NB4 (cell line): ENCODE data around the gene BCAS3.

ENCODE experiments used
- DNase-seq: peaks from one replicate; pipeline ENCODE4 v3.0.0; 2010; ENCODE audit warnings: low read depth
- H3K4me3 ChIP-seq: one replicate; pipeline ENCODE4 v1.5.1; 2011; ENCODE audit warnings: mild to moderate bottlenecking, low read depth, low read length, moderate library complexity
- MYC ChIP-seq: IDR thresholded peaks from 2 replicates; pipeline ENCODE4 v1.6.1; 2011; ENCODE audit warnings: low read depth, low read length
- POLR2A ChIP-seq: IDR thresholded peaks from 2 replicates; pipeline ENCODE4 v1.6.1; 2011; ENCODE audit warnings: mild to moderate bottlenecking; ENCODE audit not compliant: insufficient read length; ENCODE audit errors: extremely low read depth
- TF ChIP-seq, protein P1 (sequence below): IDR thresholded peaks from one replicate; pipeline ENCODE4 v1.5.1; 2012; ENCODE audit warnings: low read depth, low read length
- TF ChIP-seq, protein P2 (sequence below): IDR thresholded peaks from 2 replicates; pipeline ENCODE4 v1.6.1; 2011; ENCODE audit warnings: low read depth, low read length

The BCAS3 gene

DNA sequence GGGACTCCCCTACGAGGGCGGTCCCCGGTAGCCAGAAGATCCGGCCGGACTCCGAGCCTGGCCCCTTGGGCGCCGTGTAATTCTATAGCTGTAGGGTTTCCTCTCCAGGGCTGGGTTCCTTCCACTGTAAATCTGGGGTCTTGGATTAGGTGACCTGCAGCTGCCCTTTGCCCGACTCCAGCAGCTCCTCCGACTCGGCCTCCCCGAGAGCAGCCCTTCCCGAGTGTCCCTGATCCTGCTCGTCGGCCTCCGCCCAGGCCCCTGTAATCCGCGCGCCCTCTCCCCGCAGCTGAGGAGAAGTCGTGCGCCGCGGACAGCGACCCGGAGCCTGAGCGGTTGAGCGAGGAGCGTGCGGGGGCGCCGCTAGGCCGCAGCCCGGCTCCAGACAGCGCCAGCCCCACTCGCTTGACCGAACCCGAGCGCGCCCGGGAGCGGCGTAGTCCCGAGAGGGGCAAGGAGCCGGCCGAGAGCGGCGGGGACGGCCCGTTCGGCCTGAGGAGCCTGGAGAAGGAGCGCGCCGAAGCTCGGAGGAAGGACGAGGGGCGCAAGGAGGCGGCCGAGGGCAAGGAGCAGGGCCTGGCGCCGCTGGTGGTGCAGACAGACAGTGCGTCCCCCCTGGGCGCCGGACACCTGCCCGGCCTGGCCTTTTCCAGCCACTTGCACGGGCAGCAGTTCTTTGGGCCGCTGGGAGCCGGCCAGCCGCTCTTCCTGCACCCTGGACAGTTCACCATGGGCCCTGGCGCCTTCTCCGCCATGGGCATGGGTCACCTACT lies 727.4 kb downstream of the BCAS3 start:
- DNase-seq, result no peak
- TF ChIP-seq, protein P1, sequence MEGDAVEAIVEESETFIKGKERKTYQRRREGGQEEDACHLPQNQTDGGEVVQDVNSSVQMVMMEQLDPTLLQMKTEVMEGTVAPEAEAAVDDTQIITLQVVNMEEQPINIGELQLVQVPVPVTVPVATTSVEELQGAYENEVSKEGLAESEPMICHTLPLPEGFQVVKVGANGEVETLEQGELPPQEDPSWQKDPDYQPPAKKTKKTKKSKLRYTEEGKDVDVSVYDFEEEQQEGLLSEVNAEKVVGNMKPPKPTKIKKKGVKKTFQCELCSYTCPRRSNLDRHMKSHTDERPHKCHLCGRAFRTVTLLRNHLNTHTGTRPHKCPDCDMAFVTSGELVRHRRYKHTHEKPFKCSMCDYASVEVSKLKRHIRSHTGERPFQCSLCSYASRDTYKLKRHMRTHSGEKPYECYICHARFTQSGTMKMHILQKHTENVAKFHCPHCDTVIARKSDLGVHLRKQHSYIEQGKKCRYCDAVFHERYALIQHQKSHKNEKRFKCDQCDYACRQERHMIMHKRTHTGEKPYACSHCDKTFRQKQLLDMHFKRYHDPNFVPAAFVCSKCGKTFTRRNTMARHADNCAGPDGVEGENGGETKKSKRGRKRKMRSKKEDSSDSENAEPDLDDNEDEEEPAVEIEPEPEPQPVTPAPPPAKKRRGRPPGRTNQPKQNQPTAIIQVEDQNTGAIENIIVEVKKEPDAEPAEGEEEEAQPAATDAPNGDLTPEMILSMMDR, result no peak
- TF ChIP-seq, protein P2, sequence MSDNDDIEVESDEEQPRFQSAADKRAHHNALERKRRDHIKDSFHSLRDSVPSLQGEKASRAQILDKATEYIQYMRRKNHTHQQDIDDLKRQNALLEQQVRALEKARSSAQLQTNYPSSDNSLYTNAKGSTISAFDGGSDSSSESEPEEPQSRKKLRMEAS, result no peak
- TF ChIP-seq POLR2A (no peak), MYC (no peak)
- H3K4me3 ChIP-seq, result no peak overlapping the region

DNA sequence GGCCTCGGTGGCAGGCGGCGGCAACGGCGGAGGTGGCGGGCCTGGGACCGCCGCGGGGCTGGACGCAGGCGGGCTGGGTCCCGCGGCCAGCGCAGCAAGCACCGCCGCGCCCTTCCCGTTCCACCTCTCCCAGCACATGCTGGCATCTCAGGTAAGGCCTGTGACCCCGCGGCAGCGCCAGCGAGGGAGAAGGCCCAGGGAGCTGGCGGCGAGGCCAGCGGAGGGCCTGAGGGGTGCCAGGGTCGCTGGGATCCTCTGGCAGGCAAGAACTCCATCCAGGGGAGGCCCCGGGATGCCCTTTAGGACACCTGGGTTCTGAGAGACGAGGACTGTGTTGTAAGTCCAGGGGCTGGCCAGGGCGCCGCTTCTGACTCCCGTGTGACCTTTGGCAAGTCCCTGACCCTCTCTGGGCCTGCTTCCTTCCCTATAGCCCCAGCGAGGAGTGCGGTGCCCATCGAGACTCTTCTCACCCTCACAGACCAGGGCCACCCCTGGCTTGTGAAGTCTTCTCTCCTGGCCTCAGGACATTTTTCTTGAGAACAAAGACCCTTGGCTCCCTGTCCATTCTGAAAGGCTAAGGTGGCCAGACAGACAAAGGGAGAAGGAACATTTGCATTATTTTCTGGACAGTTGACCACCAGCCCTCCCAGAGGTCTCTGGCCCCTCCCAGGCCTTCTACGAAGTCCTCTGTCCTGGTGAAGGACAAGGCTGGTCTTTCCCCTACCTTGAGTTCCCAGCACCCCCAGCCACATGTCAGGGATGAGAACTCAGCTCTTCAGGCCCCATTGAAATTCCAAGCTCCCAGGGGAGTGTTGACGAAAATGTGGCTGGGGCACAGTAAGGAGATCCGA lies 728.3 kb downstream of the BCAS3 start:
- no peak overlapping the region for H3K4me3 ChIP-seq
- TF ChIP-seq, protein P1, result no peak
- TF ChIP-seq POLR2A, result no peak
- TF ChIP-seq, protein P2, result no peak
- TF ChIP-seq MYC, result no peak
- no peak for DNase-seq

DNA sequence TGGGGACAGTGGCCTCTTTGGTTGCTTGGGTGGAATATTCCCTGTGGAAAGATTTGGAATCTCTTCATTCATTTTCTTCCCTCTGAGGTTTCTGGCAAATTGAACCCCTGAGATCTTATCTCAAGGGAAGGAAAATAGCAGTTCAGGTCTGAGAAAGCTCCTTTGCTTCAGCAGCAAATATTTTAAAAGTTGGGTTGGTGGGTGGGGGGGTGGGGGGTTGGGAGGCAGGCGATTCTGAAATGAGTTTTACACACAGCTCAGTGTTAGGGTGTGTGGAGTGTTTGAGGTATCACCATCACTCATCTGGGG lies 728.8 kb downstream of the BCAS3 start:
- TF ChIP-seq POLR2A (no peak), MYC (no peak)
- TF ChIP-seq, protein P1, result no peak
- TF ChIP-seq, protein P2, result no peak
- H3K4me3 ChIP-seq, result no peak overlapping the region
- no peak for DNase-seq

DNA sequence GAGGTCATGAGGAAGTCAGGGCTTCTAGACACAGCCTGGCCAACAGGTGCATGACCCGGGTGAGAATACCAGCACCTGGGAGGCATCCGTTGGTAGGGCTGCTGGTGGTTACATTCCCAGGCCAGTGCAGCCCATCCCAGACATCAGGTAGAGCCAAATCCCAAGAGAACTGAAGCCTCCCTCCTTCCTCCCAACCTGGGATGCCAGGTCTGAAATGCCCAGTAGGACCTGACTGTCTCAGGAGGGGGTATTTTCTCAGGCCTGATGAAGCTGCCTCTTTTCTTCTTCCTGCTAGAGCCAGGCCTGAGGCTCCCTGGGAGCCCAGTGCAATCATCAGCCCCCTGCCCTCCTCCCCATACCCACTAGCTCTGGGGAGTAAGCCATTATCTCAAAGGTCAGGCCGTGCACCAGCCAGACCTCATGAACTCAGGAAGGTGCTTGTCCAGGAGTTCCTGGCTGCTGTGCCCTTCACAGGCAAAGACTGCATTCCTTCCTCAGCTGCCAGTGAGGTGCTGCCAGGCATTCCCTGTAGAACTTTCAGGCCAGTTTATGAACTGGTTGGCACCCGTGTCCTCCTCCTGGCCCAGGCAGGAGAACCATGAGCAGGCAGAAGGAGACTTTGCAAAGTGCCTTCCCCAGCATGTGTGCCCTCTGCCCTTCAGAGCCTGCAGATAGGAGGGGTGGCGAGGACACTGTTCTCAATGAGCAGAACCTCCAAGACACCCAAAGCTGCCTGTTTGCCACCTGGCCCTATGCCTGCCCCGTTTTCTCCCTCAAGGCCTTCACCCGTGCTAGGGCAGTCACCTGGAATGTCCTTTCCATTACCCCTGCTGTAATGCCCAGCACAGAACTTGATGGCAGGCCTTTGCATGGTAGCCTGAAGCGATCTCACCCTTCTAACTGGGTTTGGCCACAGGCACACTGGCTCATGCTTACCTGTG lies 729.6 kb downstream of the BCAS3 start:
- no peak overlapping the region for H3K4me3 ChIP-seq
- TF ChIP-seq, protein P2, result no peak
- TF ChIP-seq MYC (no peak), POLR2A (no peak)
- TF ChIP-seq, protein P1, result no peak
- DNase-seq, result no peak

DNA sequence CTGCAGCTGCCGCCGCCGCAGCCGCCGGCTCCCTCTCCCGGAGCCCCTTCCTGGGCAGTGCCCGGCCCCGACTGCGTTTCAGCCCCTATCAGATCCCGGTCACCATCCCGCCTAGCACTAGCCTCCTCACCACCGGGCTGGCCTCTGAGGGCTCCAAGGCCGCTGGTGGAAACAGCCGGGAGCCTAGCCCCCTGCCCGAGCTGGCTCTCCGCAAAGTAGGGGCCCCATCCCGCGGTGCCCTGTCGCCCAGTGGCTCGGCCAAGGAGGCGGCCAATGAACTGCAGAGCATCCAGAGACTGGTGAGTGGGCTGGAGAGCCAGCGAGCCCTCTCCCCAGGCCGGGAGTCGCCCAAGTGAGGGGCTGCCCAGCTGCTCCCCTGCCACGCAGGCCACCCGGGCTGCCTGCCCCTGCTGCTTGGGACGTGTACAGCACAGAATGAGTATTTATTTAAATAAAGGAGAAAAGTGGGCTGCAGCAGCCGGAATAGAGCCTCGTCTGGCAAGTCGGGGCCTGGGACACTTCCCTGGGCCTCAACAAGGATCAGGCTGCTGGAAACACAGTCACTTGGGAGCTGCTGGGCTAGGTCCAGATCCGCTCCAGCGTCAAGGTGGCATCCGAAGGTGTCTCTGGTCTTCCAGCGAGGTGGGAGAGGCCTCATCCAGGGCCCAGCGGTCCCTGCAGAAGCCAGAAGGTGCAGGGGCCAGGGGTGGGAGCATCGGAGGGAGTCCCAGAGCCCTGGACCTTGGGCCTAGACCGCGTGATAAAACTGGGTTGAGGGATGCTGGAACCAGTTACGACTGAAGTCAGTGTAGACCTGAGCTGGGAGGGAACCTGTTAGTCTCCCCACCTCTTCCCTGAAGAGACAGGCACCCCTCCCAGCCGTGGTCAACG lies 730.7 kb downstream of the BCAS3 start:
- TF ChIP-seq, protein P1, result no peak
- no peak for TF ChIP-seq POLR2A
- no peak for TF ChIP-seq MYC
- TF ChIP-seq, protein P2, result no peak
- DNase-seq, result no peak
- no peak overlapping the region for H3K4me3 ChIP-seq
